Type B pancreatic cell (in vitro differentiated cells): Measurements from ENCODE around the gene RRP7A. TPM values are rescaled to one million over a fixed set of nuclear protein-coding genes. Genes with fewer than 3 reads are reported as not detected.

Experiments used
- DNase-seq: peaks from one replicate; pipeline ENCODE4 v3.0.0; 2021; ENCODE audit warnings: mixed read lengths; ENCODE audit not compliant: unreplicated experiment; ENCODE audit errors: extremely low spot score
- H3K27ac Mint-ChIP-seq: 2 replicates; pipeline ENCODE4 v1.8.0; 2021; ENCODE audit warnings: mild to moderate bottlenecking, mixed read lengths
- H3K27me3 Mint-ChIP-seq: 2 replicates; pipeline ENCODE4 v1.8.0; 2021; ENCODE audit warnings: mixed read lengths
- H3K36me3 Mint-ChIP-seq: 2 replicates; pipeline ENCODE4 v1.8.0; 2021; ENCODE audit warnings: mixed read lengths
- H3K4me1 Mint-ChIP-seq: one replicate; pipeline ENCODE4 v1.8.0; 2021; ENCODE audit warnings: mixed read lengths; ENCODE audit not compliant: unreplicated experiment
- H3K4me3 Mint-ChIP-seq: 2 replicates; pipeline ENCODE4 v1.8.0; 2021; ENCODE audit warnings: mild to moderate bottlenecking, mixed read lengths
- H3K9me3 Mint-ChIP-seq: 2 replicates; pipeline ENCODE4 v1.8.0; 2021; ENCODE audit warnings: mixed read lengths
- CTCF ChIP-seq: fragments of 200-600 bp; sonication (generic); conservative IDR thresholded peaks from 2 replicates; pipeline ENCODE4 v1.5.0; 2021; ENCODE audit warnings: antibody characterized with exemption, mild to moderate bottlenecking
- total RNA-seq: library from RNA; stranded (reverse); gene quantifications from 2 replicates; pipeline ENCODE4 v1.2.1, GENCODE V29; 2021; ENCODE audit warnings: low replicate concordance

Gene RRP7A
- total RNA-seq, 1 donor from 2014 or later: 76.0 TPM

GRCh38 chr22:42562279-42562678 is 42.7 kb upstream of the RRP7A start:
- Mint-ChIP-seq H3K9me3 (no peaks in the 10 kb centered on the region), H3K27me3 (no peaks in the 10 kb centered on the region), H3K4me3 (peak overlapping the region; percentile 57), H3K27ac (peak overlapping the region; percentile 58), H3K4me1 (peaks cover 12% of the 10 kb centered on the region), H3K36me3 (peaks cover 4% of the 10 kb centered on the region)
- DNase-seq: no peak
- no peak for TF ChIP-seq CTCF

GRCh38 chr22:42561856-42562255 is 42.3 kb upstream of the RRP7A start:
- no peak for DNase-seq
- Mint-ChIP-seq H3K27me3 (no peaks in the 10 kb centered on the region), H3K9me3 (no peaks in the 10 kb centered on the region), H3K4me3 (peak overlapping the region; percentile 57), H3K4me1 (peaks cover 12% of the 10 kb centered on the region), H3K36me3 (peaks cover 4% of the 10 kb centered on the region), H3K27ac (peak overlapping the region; percentile 58)
- TF ChIP-seq CTCF: no peak

- Mint-ChIP-seq H3K36me3 (peaks cover 4% of the 10 kb centered on the region), H3K27me3 (no peaks in the 10 kb centered on the region), H3K27ac (peak overlapping the region; percentile 80), H3K4me3 (no peak overlapping the region), H3K9me3 (no peaks in the 10 kb centered on the region), H3K4me1 (peaks cover 12% of the 10 kb centered on the region)
- peak; percentile 71 for TF ChIP-seq CTCF
- no peak for DNase-seq
These were observed 41.2 kb upstream of the RRP7A start for GRCh38 chr22:42560781-42561180.

GRCh38 chr22:42560381-42560780 is 40.8 kb upstream of the RRP7A start:
- Mint-ChIP-seq H3K9me3 (no peaks in the 10 kb centered on the region), H3K27ac (no peak overlapping the region), H3K4me3 (no peak overlapping the region), H3K27me3 (no peaks in the 10 kb centered on the region), H3K36me3 (peaks cover 4% of the 10 kb centered on the region), H3K4me1 (peaks cover 12% of the 10 kb centered on the region)
- no peak for DNase-seq
- TF ChIP-seq CTCF: no peak

- peaks cover 7% of the 10 kb centered on the region for H3K27me3 Mint-ChIP-seq
- H3K27ac Mint-ChIP-seq: peak within 1 kb of the TSS; percentile 78
- H3K36me3 Mint-ChIP-seq: no peaks in the 10 kb centered on the region
- H3K9me3 Mint-ChIP-seq: no peaks in the 10 kb centered on the region
- DNase-seq: peak; percentile 95
- H3K4me3 Mint-ChIP-seq: peak within 1 kb of the TSS; percentile 91
- H3K4me1 Mint-ChIP-seq: no peaks in the 10 kb centered on the region
- TF ChIP-seq CTCF: no peak
These were observed 34.1 kb upstream of the RRP7A start, which contains the start of gene SERHL2 for GRCh38 chr22:42553475-42554361. TSS of gene SERHL2 (plus strand) at chr22:42553956. CDS start at chr22:42554021, 65 bp downstream.
